ENCODE data around the gene C1orf116. TPM values are rescaled to one million over a fixed set of nuclear protein-coding genes. Genes with fewer than 3 reads are reported as not detected.

Gene C1orf116
- polyA plus RNA-seq, 1 donor from 2014 or later, result 0.14 TPM

- Mint-ChIP-seq H3K4me3 (no peak overlapping the region), H3K27me3 (peaks cover 7% of the 10 kb centered on the region), H3K36me3 (peaks cover 2% of the 10 kb centered on the region), H3K27ac (no peak overlapping the region), H3K4me1 (peaks cover 0 to 1% (median 0%) of the 10 kb centered on the region in 3 donors), H3K9me3 (no peaks in the 10 kb centered on the region)
Measured at GRCh38 chr1:206985162-206985749, 47.3 kb downstream of the C1orf116 start.

GRCh38 chr1:206982216-206982615 lies 50.3 kb downstream of the C1orf116 start:
- Mint-ChIP-seq H3K4me3 (no peak overlapping the region), H3K9me3 (no peaks in the 10 kb centered on the region), H3K27ac (peak overlapping the region in 1 of 3 donors; percentile 27), H3K4me1 (peaks cover 0 to 1% (median 1%) of the 10 kb centered on the region in 3 donors), H3K36me3 (peaks cover 2% of the 10 kb centered on the region), H3K27me3 (peaks cover 5% of the 10 kb centered on the region)

- H3K4me1 Mint-ChIP-seq, result peaks cover 0 to 1% (median 1%) of the 10 kb centered on the region in 3 donors
- peaks cover under 1% of the 10 kb centered on the region for H3K36me3 Mint-ChIP-seq
- no peak overlapping the region for H3K27ac Mint-ChIP-seq
- peaks cover 5% of the 10 kb centered on the region for H3K27me3 Mint-ChIP-seq
- no peaks in the 10 kb centered on the region for H3K9me3 Mint-ChIP-seq
- no peak overlapping the region for H3K4me3 Mint-ChIP-seq
Measured at GRCh38 chr1:206979379-206980043, 53.0 kb downstream of the C1orf116 start.

GRCh38 chr1:206978259-206978658 lies 54.3 kb downstream of the C1orf116 start:
- H3K4me1 Mint-ChIP-seq, result peaks cover 0 to 1% (median 1%) of the 10 kb centered on the region in 3 donors
- no peak overlapping the region for H3K27ac Mint-ChIP-seq
- no peaks in the 10 kb centered on the region for H3K9me3 Mint-ChIP-seq
- peaks cover 2% of the 10 kb centered on the region for H3K27me3 Mint-ChIP-seq
- H3K36me3 Mint-ChIP-seq, result no peaks in the 10 kb centered on the region
- H3K4me3 Mint-ChIP-seq, result no peak overlapping the region

- H3K27me3 Mint-ChIP-seq, result no peaks in the 10 kb centered on the region
- H3K4me1 Mint-ChIP-seq, result peaks cover 0 to 3% (median 0%) of the 10 kb centered on the region in 3 donors
- H3K9me3 Mint-ChIP-seq, result no peaks in the 10 kb centered on the region
- no peak overlapping the region for H3K4me3 Mint-ChIP-seq
- H3K27ac Mint-ChIP-seq, result no peak overlapping the region
- no peaks in the 10 kb centered on the region for H3K36me3 Mint-ChIP-seq
Measured at GRCh38 chr1:206975306-206975705, 57.2 kb downstream of the C1orf116 start.

GRCh38 chr1:206974140-206974539 lies 58.4 kb downstream of the C1orf116 start:
- no peaks in the 10 kb centered on the region for H3K9me3 Mint-ChIP-seq
- no peak overlapping the region for H3K27ac Mint-ChIP-seq
- H3K4me1 Mint-ChIP-seq, result peaks cover 0 to 3% (median 0%) of the 10 kb centered on the region in 3 donors
- no peaks in the 10 kb centered on the region for H3K36me3 Mint-ChIP-seq
- no peak overlapping the region for H3K4me3 Mint-ChIP-seq
- H3K27me3 Mint-ChIP-seq, result no peaks in the 10 kb centered on the region

- Mint-ChIP-seq H3K36me3 (no peaks in the 10 kb centered on the region), H3K27ac (no peak overlapping the region), H3K9me3 (no peaks in the 10 kb centered on the region), H3K27me3 (peaks cover 2% of the 10 kb centered on the region), H3K4me3 (no peak overlapping the region), H3K4me1 (peaks cover 0 to 2% (median 2%) of the 10 kb centered on the region in 3 donors)
Measured at GRCh38 chr1:206972728-206973127, 59.8 kb downstream of the C1orf116 start.

- peaks cover 2% of the 10 kb centered on the region for H3K27me3 Mint-ChIP-seq
- H3K9me3 Mint-ChIP-seq, result no peaks in the 10 kb centered on the region
- peaks cover 5 to 14% (median 9%) of the 10 kb centered on the region in 3 donors for H3K4me1 Mint-ChIP-seq
- H3K36me3 Mint-ChIP-seq, result no peaks in the 10 kb centered on the region
- H3K27ac Mint-ChIP-seq, result no peak overlapping the region
- H3K4me3 Mint-ChIP-seq, result no peak overlapping the region
Measured at GRCh38 chr1:206971029-206971655, 61.4 kb downstream of the C1orf116 start.

- peaks cover 5 to 14% (median 9%) of the 10 kb centered on the region in 3 donors for H3K4me1 Mint-ChIP-seq
- H3K36me3 Mint-ChIP-seq, result no peaks in the 10 kb centered on the region
- H3K27ac Mint-ChIP-seq, result no peak within 1 kb of the TSS
- H3K27me3 Mint-ChIP-seq, result peaks cover 2% of the 10 kb centered on the region
- H3K4me3 Mint-ChIP-seq, result no peak within 1 kb of the TSS
- H3K9me3 Mint-ChIP-seq, result no peaks in the 10 kb centered on the region
Measured at GRCh38 chr1:206970446-206970845, 62.1 kb downstream of the C1orf116 start, which contains the start of gene FCAMR. TSS of gene FCAMR (minus strand) at chr1:206970460. CDS start at chr1:206970125, 335 bp downstream.

GRCh38 chr1:206969090-206969489 lies 63.5 kb downstream of the C1orf116 start:
- no peak overlapping the region for H3K4me3 Mint-ChIP-seq
- no peaks in the 10 kb centered on the region for H3K9me3 Mint-ChIP-seq
- peaks cover 2% of the 10 kb centered on the region for H3K27me3 Mint-ChIP-seq
- H3K4me1 Mint-ChIP-seq, result peaks cover 5 to 14% (median 9%) of the 10 kb centered on the region in 3 donors
- H3K27ac Mint-ChIP-seq, result no peak overlapping the region
- no peaks in the 10 kb centered on the region for H3K36me3 Mint-ChIP-seq

Other genes with a start within 250 kb of the C1orf116 start
- gene IL20, start 167.1 kb downstream of the C1orf116 start, polyA plus RNA-seq, result not detected
- 43.5 TPM for gene IL24, start 135.3 kb downstream of the C1orf116 start, polyA plus RNA-seq
- gene FCMR, start 110.8 kb downstream of the C1orf116 start, polyA plus RNA-seq, result 1,091 TPM
- 0.40 TPM for gene PIGR, start 86.3 kb downstream of the C1orf116 start, polyA plus RNA-seq
- gene FCAMR, start 62.3 kb downstream of the C1orf116 start, polyA plus RNA-seq, result not detected
- gene YOD1, start 18.5 kb upstream of the C1orf116 start, polyA plus RNA-seq, result 0.98 TPM
- 2.2 TPM for gene PFKFB2, start 20.5 kb upstream of the C1orf116 start, polyA plus RNA-seq
- gene C4BPB, start 56.1 kb upstream of the C1orf116 start, polyA plus RNA-seq, result not detected
- gene C4BPA, start 71.5 kb upstream of the C1orf116 start, polyA plus RNA-seq, result not detected